Thyroid gland (tissue), 4 donors: ENCODE measurements around the gene TBC1D8. TPM values are rescaled to one million over a fixed set of nuclear protein-coding genes. Genes with fewer than 3 reads are reported as not detected.

Experiments
- DNase-seq, 2 donors: peaks; one replicate each; pipeline ENCODE4 v3.0.0-alpha.2; 2019
- H3K27ac ChIP-seq, 3 donors: fragments of 200-600 bp; sonication (generic); 1 replicate in 2 of 3; 2 replicates in 1 of 3; pipeline ENCODE4 v1.5.1; 2016 to 2019; ENCODE audit warnings: mild to moderate bottlenecking in 1 of 3, moderate library complexity in 1 of 3
- H3K27me3 ChIP-seq: fragments of 200-600 bp; sonication (generic); one replicate; pipeline ENCODE4 v1.5.1; 2019
- H3K36me3 ChIP-seq, 2 donors: fragments of 200-600 bp; sonication (generic); one replicate each; pipeline ENCODE4 v1.5.1; 2016 to 2019
- H3K4me1 ChIP-seq, 2 donors: fragments of 200-600 bp; sonication (generic); one replicate each; pipeline ENCODE4 v1.5.1; 2017 to 2019
- H3K4me3 ChIP-seq, 3 donors: fragments of 200-600 bp; sonication (generic); replicated peaks in 1 of 3; 1 replicate in 2 of 3; 2 replicates in 1 of 3; pipeline ENCODE4 v1.5.1; 2016; ENCODE audit warnings: mild to moderate bottlenecking in 1 of 3
- H3K9me3 ChIP-seq: fragments of 200-600 bp; sonication (generic); one replicate; pipeline ENCODE4 v1.5.1; 2017
- CTCF ChIP-seq, 6 experiments: fragments of 200-600 bp in 3 of 6; fragments of 450-650 bp in 3 of 6; sonication (generic) in 3 of 6; IDR thresholded peaks; one replicate each; pipeline ENCODE4 v1.5.1; 2016 to 2019; ENCODE audit warnings: antibody characterized with exemption in 6 of 6, mild to moderate bottlenecking in 2 of 6, inconsistent platforms in 1 of 6, moderate library complexity in 1 of 6
- POLR2A ChIP-seq, 2 donors: fragments of 450-650 bp; IDR thresholded peaks; one replicate each; pipeline ENCODE4 v1.6.1; 2017; ENCODE audit warnings: antibody characterized with exemption in 2 of 2, mild to moderate bottlenecking in 2 of 2, moderate library complexity in 1 of 2
- WGBS, 2 donors: methylation state at CpG; one replicate each; pipeline ENCODE4 v1.1.5; 2017; 5-methylcytosine and 5-hydroxymethylcytosine counted together
- intact Hi-C: fragments of 100-400 bp; cut with DNase I; formaldehyde crosslinking; loops from one replicate; pipeline ENCODE4 v1.15.1; 2023
- total RNA-seq, 4 donors: library from RNA; depleted of rRNA; stranded (reverse); fragments of >200 nt; gene quantifications; one replicate each; pipeline ENCODE4 v1.2.3, GENCODE V29; 2016

Gene TBC1D8
- total RNA-seq, 4 donors from 2014 or later, result 16.4 to 36.8 (median 27.1) TPM

GRCh38 chr2:101162561-101163330 is 11.6 kb upstream of the TBC1D8 start:
- DNase-seq, result no peak
- H3K36me3 ChIP-seq, result no peaks in the 10 kb centered on the region
- no peak overlapping the region for H3K27ac ChIP-seq
- H3K27me3 ChIP-seq, result no peaks in the 10 kb centered on the region
- H3K4me3 ChIP-seq, result no peak overlapping the region
- 65 to 69% methylated on average over 9 of the region's 9 CpGs for WGBS, 2 donors
- no peaks in the 10 kb centered on the region for H3K9me3 ChIP-seq
- intact Hi-C loops, result no loop called here
- no peaks in the 10 kb centered on the region for H3K4me1 ChIP-seq
- no peak for TF ChIP-seq POLR2A (IDR thresholded peaks at IDR 0.05)
- no peak for TF ChIP-seq CTCF (IDR thresholded peaks at IDR 0.05)

- H3K36me3 ChIP-seq, result no peaks in the 10 kb centered on the region
- intact Hi-C loops, result no loop called here
- no peak for DNase-seq
- H3K9me3 ChIP-seq, result no peaks in the 10 kb centered on the region
- H3K4me3 ChIP-seq, result no peak overlapping the region
- no peak overlapping the region for H3K27ac ChIP-seq
- no peaks in the 10 kb centered on the region for H3K4me1 ChIP-seq
- TF ChIP-seq POLR2A (IDR thresholded peaks at IDR 0.05) (no peak), CTCF (IDR thresholded peaks at IDR 0.05) (no peak)
- no peaks in the 10 kb centered on the region for H3K27me3 ChIP-seq
- 76 to 93% methylated on average over 2 to 3 of the region's 3 CpGs for WGBS, 2 donors
These were observed 10.5 kb upstream of the TBC1D8 start for GRCh38 chr2:101161658-101162057.

GRCh38 chr2:101160454-101160853 is 9.3 kb upstream of the TBC1D8 start:
- peak in 1 of 2 donors; percentile 14 for DNase-seq
- 89 to 92% methylated on average over 3 of the region's 3 CpGs for WGBS, 2 donors
- no peak overlapping the region for H3K27ac ChIP-seq
- no peaks in the 10 kb centered on the region for H3K36me3 ChIP-seq
- intact Hi-C loops, result no loop called here
- TF ChIP-seq POLR2A (IDR thresholded peaks at IDR 0.05) (no peak), CTCF (IDR thresholded peaks at IDR 0.05) (no peak)
- H3K4me1 ChIP-seq, result no peaks in the 10 kb centered on the region
- no peaks in the 10 kb centered on the region for H3K27me3 ChIP-seq
- no peak overlapping the region for H3K4me3 ChIP-seq
- H3K9me3 ChIP-seq, result no peaks in the 10 kb centered on the region

GRCh38 chr2:101159526-101159925 is 8.3 kb upstream of the TBC1D8 start:
- Histone ChIP-seq H3K36me3 (no peaks in the 10 kb centered on the region), H3K27me3 (no peaks in the 10 kb centered on the region), H3K4me3 (no peak overlapping the region), H3K27ac (no peak overlapping the region), H3K9me3 (no peaks in the 10 kb centered on the region), H3K4me1 (peaks cover 3 to 5% of the 10 kb centered on the region in 2 donors)
- intact Hi-C loops, result loop anchor here (10.0 kb wide), 1 partner anchor 95 kb away; the partner anchor contains the start of gene CNOT11
- TF ChIP-seq CTCF (IDR thresholded peaks at IDR 0.05) (no peak), POLR2A (IDR thresholded peaks at IDR 0.05) (no peak)
- 100% methylated on average over 2 of the region's 2 CpGs for WGBS, 2 donors
- no peak for DNase-seq

- TF ChIP-seq POLR2A (IDR thresholded peaks at IDR 0.05), result no peak
- no peak for TF ChIP-seq CTCF (IDR thresholded peaks at IDR 0.05)
- H3K27me3 ChIP-seq, result no peaks in the 10 kb centered on the region
- 85 to 90% methylated on average over 6 of the region's 6 CpGs for whole genome bisulfite sequencing, 2 donors
- H3K9me3 ChIP-seq, result no peaks in the 10 kb centered on the region
- no peak overlapping the region for H3K27ac ChIP-seq
- intact Hi-C loops, result loop anchor here (10.0 kb wide), 1 partner anchor 98 kb away; the partner anchor contains the start of gene CNOT11
- H3K4me3 ChIP-seq, result no peak overlapping the region
- peaks cover 7 to 16% of the 10 kb centered on the region in 2 donors for H3K4me1 ChIP-seq
- no peaks in the 10 kb centered on the region for H3K36me3 ChIP-seq
- no peak for DNase-seq
These were observed 6.1 kb upstream of the TBC1D8 start for GRCh38 chr2:101157272-101157671.
